Right atrium auricular region (tissue), 2 donors: ENCODE results near the gene CAPS. TPM values are rescaled to one million over a fixed set of nuclear protein-coding genes. Genes with fewer than 3 reads are reported as not detected.
"Not testable (repeated sequence)": the region's sequence is repeated elsewhere in the genome, so short reads cannot be mapped to it uniquely, and the experiment has no call there.

ENCODE experiments used
- DNase-seq: peaks from one replicate; pipeline ENCODE4 v3.0.0-alpha.2; 2019; ENCODE audit warnings: low spot score
- H3K27ac ChIP-seq, 2 donors: fragments of 200-600 bp; sonication (generic); 1 replicate in 1 of 2; 2 replicates in 1 of 2; pipeline ENCODE4 v1.5.1; 2016 to 2019
- H3K27me3 ChIP-seq, 2 donors: fragments of 200-600 bp; sonication (generic); one replicate each; pipeline versions ENCODE4 v1.5.1 to v1.6.0; 2017 to 2019
- H3K36me3 ChIP-seq: fragments of 200-600 bp; sonication (generic); one replicate; pipeline ENCODE4 v1.5.1; 2016
- H3K4me1 ChIP-seq, 2 donors: fragments of 200-600 bp; sonication (generic); one replicate each; pipeline versions ENCODE4 v1.5.1 to v1.6.0; 2017 to 2019
- H3K4me3 ChIP-seq, 2 donors: fragments of 200-600 bp; sonication (generic); 1 replicate in 1 of 2; 2 replicates in 1 of 2; pipeline ENCODE4 v1.5.1; 2017 to 2019; ENCODE audit warnings: mild to moderate bottlenecking in 1 of 2, moderate library complexity in 1 of 2
- H3K9me3 ChIP-seq, 2 donors: fragments of 200-600 bp; sonication (generic); one replicate each; pipeline ENCODE4 v1.5.1; 2019
- CTCF ChIP-seq, 2 donors: fragments of 200-600 bp; sonication (generic); IDR thresholded peaks; one replicate each; pipeline ENCODE4 v1.5.1; 2019; ENCODE audit warnings: antibody characterized with exemption in 2 of 2
- total RNA-seq, 2 donors: library from RNA; depleted of rRNA; stranded (reverse); fragments of >200 nt; gene quantifications; one replicate each; pipeline ENCODE4 v1.1.0, GENCODE V29; 2016

The CAPS gene
- total RNA-seq, 2 donors from 2014 or later: 4.5 to 7.3 TPM

- no peak overlapping the region for H3K4me3 ChIP-seq
- no peaks in the 10 kb centered on the region for H3K27me3 ChIP-seq
- no peak for TF ChIP-seq CTCF (IDR thresholded peaks at IDR 0.05)
- H3K36me3 ChIP-seq: no peaks in the 10 kb centered on the region
- H3K4me1 ChIP-seq: peaks cover 0 to 11% of the 10 kb centered on the region in 2 donors
- no peaks in the 10 kb centered on the region for H3K9me3 ChIP-seq
- no peak for DNase-seq
- peak overlapping the region; percentile 51 to 84 for H3K27ac ChIP-seq
These were observed 32.3 kb upstream of the CAPS start for GRCh38 chr19:5881543-5882299.

- H3K36me3 ChIP-seq: no peaks in the 10 kb centered on the region
- peaks cover 0 to 11% of the 10 kb centered on the region in 2 donors for H3K4me1 ChIP-seq
- no peak overlapping the region for H3K4me3 ChIP-seq
- H3K27ac ChIP-seq: peak overlapping the region; percentile 51 to 67
- no peaks in the 10 kb centered on the region for H3K27me3 ChIP-seq
- no peaks in the 10 kb centered on the region for H3K9me3 ChIP-seq
- no peak for DNase-seq
- no peak for TF ChIP-seq CTCF (IDR thresholded peaks at IDR 0.05)
These were observed 31.6 kb upstream of the CAPS start for GRCh38 chr19:5882421-5882968.

- not testable (repeated sequence) for H3K27me3 ChIP-seq, H3K36me3 ChIP-seq, DNase-seq, H3K4me3 ChIP-seq, H3K9me3 ChIP-seq
- Histone ChIP-seq H3K27ac (peak overlapping the region in 1 of 2 donors; percentile 67), H3K4me1 (peaks cover 0 to 11% of the 10 kb centered on the region in 2 donors)
These were observed 30.7 kb upstream of the CAPS start for GRCh38 chr19:5883157-5883873.

- Histone ChIP-seq H3K27ac (peak overlapping the region in 1 of 2 donors; percentile 67), H3K4me1 (peaks cover 0 to 11% of the 10 kb centered on the region in 2 donors)
- H3K36me3 ChIP-seq, H3K27me3 ChIP-seq, H3K4me3 ChIP-seq, H3K9me3 ChIP-seq, DNase-seq: not testable (repeated sequence)
These were observed 29.8 kb upstream of the CAPS start for GRCh38 chr19:5884065-5884811.

- DNase-seq: no peak
- Histone ChIP-seq H3K4me3 (no peak overlapping the region), H3K27ac (no peak overlapping the region), H3K4me1 (peaks cover 0 to 28% of the 10 kb centered on the region in 2 donors), H3K27me3 (no peaks in the 10 kb centered on the region), H3K36me3 (no peaks in the 10 kb centered on the region), H3K9me3 (no peaks in the 10 kb centered on the region)
- no peak for TF ChIP-seq CTCF (IDR thresholded peaks at IDR 0.05)
These were observed 24.6 kb upstream of the CAPS start for GRCh38 chr19:5889288-5889971.

- H3K9me3 ChIP-seq: no peaks in the 10 kb centered on the region
- H3K4me1 ChIP-seq: peaks cover 0 to 34% of the 10 kb centered on the region in 2 donors
- no peak for TF ChIP-seq CTCF (IDR thresholded peaks at IDR 0.05)
- H3K4me3 ChIP-seq: no peak overlapping the region
- no peak overlapping the region for H3K27ac ChIP-seq
- H3K27me3 ChIP-seq: no peaks in the 10 kb centered on the region
- H3K36me3 ChIP-seq: peaks cover 1% of the 10 kb centered on the region
- no peak for DNase-seq
These were observed 24.0 kb upstream of the CAPS start for GRCh38 chr19:5890099-5890498.
